Measurements from ENCODE around the gene PIH1D1.

The PIH1D1 gene

GRCh38 chr19:49492573-49493405 is 41.2 kb upstream of the PIH1D1 start:
- DNase-seq (ENCODE audit: low spot score) = no peak
- TF ChIP-seq CTCF (IDR thresholded peaks at IDR 0.05; ENCODE audit: extremely low read depth, missing control alignments) = no peak

- DNase-seq (ENCODE audit: low spot score) = no peak
- no peak for TF ChIP-seq CTCF (IDR thresholded peaks at IDR 0.05; ENCODE audit: extremely low read depth, missing control alignments)
Observed at GRCh38 chr19:49491804-49492572, 40.4 kb upstream of the PIH1D1 start.

- no peak for TF ChIP-seq CTCF (IDR thresholded peaks at IDR 0.05; ENCODE audit: extremely low read depth, missing control alignments)
- no peak for DNase-seq (ENCODE audit: low spot score)
Observed at GRCh38 chr19:49491030-49491803, 39.6 kb upstream of the PIH1D1 start.

GRCh38 chr19:49490287-49491029 is 38.8 kb upstream of the PIH1D1 start:
- TF ChIP-seq CTCF (IDR thresholded peaks at IDR 0.05; ENCODE audit: extremely low read depth, missing control alignments) = no peak
- no peak for DNase-seq (ENCODE audit: low spot score)

DNA sequence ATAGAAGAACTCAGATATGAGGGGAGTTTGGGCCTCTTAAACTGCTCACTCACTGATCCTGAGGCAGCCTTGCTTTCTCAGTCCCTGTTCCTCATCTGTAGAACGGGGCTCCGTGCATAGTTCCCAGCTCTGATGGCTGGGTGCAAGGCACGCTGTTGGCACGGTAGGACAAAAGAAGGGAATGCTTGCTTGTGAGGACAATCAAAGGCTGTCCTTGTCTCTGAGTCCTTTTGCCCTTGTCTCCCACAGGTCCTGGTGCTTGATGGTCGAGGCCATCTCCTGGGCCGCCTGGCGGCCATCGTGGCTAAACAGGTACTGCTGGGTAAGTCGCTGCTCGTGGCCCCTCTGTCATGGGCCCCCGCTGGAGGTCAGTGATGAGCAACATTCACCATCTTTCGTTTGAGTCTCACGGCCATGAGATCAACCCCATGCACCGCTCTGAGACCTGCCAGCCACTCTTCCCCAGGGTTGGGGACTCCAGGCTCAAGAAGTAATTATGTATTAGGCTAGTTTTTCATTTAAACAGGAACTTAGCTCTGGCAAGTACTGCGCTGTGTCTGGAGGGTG is 38.1 kb upstream of the PIH1D1 start:
- DNase-seq (ENCODE audit: low spot score) = no peak
- peak; percentile 27 for TF ChIP-seq CTCF (IDR thresholded peaks at IDR 0.05; ENCODE audit: extremely low read depth, missing control alignments)

- DNase-seq (ENCODE audit: low spot score) = no peak
- TF ChIP-seq CTCF (IDR thresholded peaks at IDR 0.05; ENCODE audit: extremely low read depth, missing control alignments) = no peak
Observed at GRCh38 chr19:49488863-49489537, 37.4 kb upstream of the PIH1D1 start.

All from GM20000 (cell line).